Raji (cell line): ENCODE data around the gene CPT2.

Experiments used
- POLR2A ChIP-seq: IDR thresholded peaks from 2 replicates; pipeline ENCODE4 v1.6.1; 2011; ENCODE audit warnings: low read depth, low read length, control low read depth; ENCODE audit not compliant: insufficient read depth

Gene CPT2

GRCh38 chr1:53196017-53196484 lies 573 bp upstream of the CPT2 start:
- TF ChIP-seq POLR2A, result no peak

GRCh38 chr1:53197291-53198200 lies 922 bp downstream of the CPT2 start:
- no peak for TF ChIP-seq POLR2A

GRCh38 chr1:53198241-53198651 lies 1.6 kb downstream of the CPT2 start:
- no peak for TF ChIP-seq POLR2A

- TF ChIP-seq POLR2A, result no peak
Measured at GRCh38 chr1:53203466-53203865, 6.8 kb downstream of the CPT2 start.

- TF ChIP-seq POLR2A, result no peak
Measured at GRCh38 chr1:53206735-53207379, 10.2 kb downstream of the CPT2 start.

- no peak for TF ChIP-seq POLR2A
Measured at GRCh38 chr1:53207726-53208125, 11.1 kb downstream of the CPT2 start.

GRCh38 chr1:53210352-53210751 lies 13.7 kb downstream of the CPT2 start:
- TF ChIP-seq POLR2A, result no peak

GRCh38 chr1:53210954-53211353 lies 14.3 kb downstream of the CPT2 start:
- TF ChIP-seq POLR2A, result no peak

GRCh38 chr1:53214376-53214940 lies 17.8 kb downstream of the CPT2 start:
- TF ChIP-seq POLR2A, result no peak

GRCh38 chr1:53218201-53218600 lies 21.6 kb downstream of the CPT2 start:
- no peak for TF ChIP-seq POLR2A

GRCh38 chr1:53219711-53220110 lies 23.1 kb downstream of the CPT2 start:
- TF ChIP-seq POLR2A, result no peak

- peak; percentile 99 for TF ChIP-seq POLR2A
Measured at GRCh38 chr1:53220171-53220961, 23.7 kb downstream of the CPT2 start, which contains the start of gene CZIB. CZIB (minus strand) TSS chr1:53220634; CDS start chr1:53220575, 59 bp downstream.

- no peak for TF ChIP-seq POLR2A
Measured at GRCh38 chr1:53220962-53221286, 24.3 kb downstream of the CPT2 start.

GRCh38 chr1:53237638-53238037 lies 41.0 kb downstream of the CPT2 start:
- TF ChIP-seq POLR2A, result no peak

GRCh38 chr1:53238197-53239155 lies 41.9 kb downstream of the CPT2 start, which contains the start of gene MAGOH:
MAGOH (minus strand) TSS chr1:53238518; CDS start chr1:53238448, 70 bp downstream.
- peak; percentile 79 for TF ChIP-seq POLR2A
